GM12875 (cell line): Measurements from ENCODE around the gene SLAIN2.

ENCODE experiments used
- H3K4me3 ChIP-seq: one replicate; pipeline ENCODE4 v1.5.1; 2011; ENCODE audit warnings: low read depth, low read length, control low read depth
- CTCF ChIP-seq: IDR thresholded peaks from 2 replicates; pipeline ENCODE4 v1.5.1; 2011; ENCODE audit warnings: low read depth, mild to moderate bottlenecking, control low read depth, inconsistent platforms, low read length, moderate library complexity, borderline replicate concordance; ENCODE audit not compliant: insufficient read depth

The SLAIN2 gene

GRCh38 chr4:48334900-48335384 is 6.4 kb upstream of the SLAIN2 start:
- TF ChIP-seq CTCF, result no peak
- no peak overlapping the region for H3K4me3 ChIP-seq

- no peak overlapping the region for H3K4me3 ChIP-seq
- TF ChIP-seq CTCF, result no peak
Measured at GRCh38 chr4:48336146-48336870, 5.0 kb upstream of the SLAIN2 start.

GRCh38 chr4:48337731-48338130 is 3.6 kb upstream of the SLAIN2 start:
- no peak for TF ChIP-seq CTCF
- no peak overlapping the region for H3K4me3 ChIP-seq

- H3K4me3 ChIP-seq, result no peak overlapping the region
- no peak for TF ChIP-seq CTCF
Measured at GRCh38 chr4:48339642-48340041, 1.7 kb upstream of the SLAIN2 start.

GRCh38 chr4:48340276-48340964 is 909 bp upstream of the SLAIN2 start:
- H3K4me3 ChIP-seq, result peak overlapping the region; percentile 68
- TF ChIP-seq CTCF, result no peak

GRCh38 chr4:48341776-48342605 is 662 bp downstream of the SLAIN2 start:
- H3K4me3 ChIP-seq, result peak overlapping the region; percentile 97
- TF ChIP-seq CTCF, result no peak

GRCh38 chr4:48342606-48342880 is 1.2 kb downstream of the SLAIN2 start:
- peak overlapping the region; percentile 97 for H3K4me3 ChIP-seq
- no peak for TF ChIP-seq CTCF
